ENCODE data around the gene PSMD3. TPM values are rescaled to one million over a fixed set of nuclear protein-coding genes. Genes with fewer than 3 reads are reported as not detected.

PSMD3 gene
- total and polyA plus RNA-seq, 8 donors, result 72.8 to 117 (median 96.8) TPM

- H3K27ac ChIP-seq, result no peak overlapping the region
- peaks cover 0 to 84% of the 10 kb centered on the region in 2 donors for H3K36me3 ChIP-seq
- H3K9me3 ChIP-seq, result no peaks in the 10 kb centered on the region
- intact Hi-C loops (cut with DNase I), result loop anchor here in 1 of 2 donors (10.0 kb wide), 1 partner anchor 146 kb away; the partner anchor contains the start of gene RAPGEFL1
- H3K27me3 ChIP-seq, result no peaks in the 10 kb centered on the region
- no peak for TF ChIP-seq CTCF (IDR thresholded peaks at IDR 0.05)
- peaks cover 4 to 35% of the 10 kb centered on the region in 2 donors for H3K4me1 ChIP-seq
- no peak overlapping the region for H3K4me3 ChIP-seq
- no peak for DNase-seq
- no peak for ATAC-seq
Observed at GRCh38 chr17:40028595-40028994, 48.0 kb downstream of the PSMD3 start.

GRCh38 chr17:40031706-40032105 lies 51.1 kb downstream of the PSMD3 start:
- ATAC-seq, result no peak
- intact Hi-C loops (cut with DNase I), result no loop called here
- Histone ChIP-seq H3K36me3 (peaks cover 0 to 92% of the 10 kb centered on the region in 2 donors), H3K27me3 (no peaks in the 10 kb centered on the region), H3K4me1 (peaks cover 0 to 4% of the 10 kb centered on the region in 2 donors), H3K27ac (no peak overlapping the region), H3K4me3 (no peak overlapping the region), H3K9me3 (no peaks in the 10 kb centered on the region)
- no peak for TF ChIP-seq CTCF (IDR thresholded peaks at IDR 0.05)
- DNase-seq, result no peak

- no peak overlapping the region for H3K27ac ChIP-seq
- intact Hi-C loops (cut with DNase I), result no loop called here
- H3K36me3 ChIP-seq, result peaks cover 0 to 89% of the 10 kb centered on the region in 2 donors
- H3K27me3 ChIP-seq, result no peaks in the 10 kb centered on the region
- TF ChIP-seq CTCF (IDR thresholded peaks at IDR 0.05), result no peak
- no peak overlapping the region for H3K4me3 ChIP-seq
- no peaks in the 10 kb centered on the region for H3K4me1 ChIP-seq
- no peak for ATAC-seq
- H3K9me3 ChIP-seq, result no peaks in the 10 kb centered on the region
- DNase-seq, result no peak
Observed at GRCh38 chr17:40032322-40033320, 52.0 kb downstream of the PSMD3 start.

GRCh38 chr17:40033339-40033738 lies 52.7 kb downstream of the PSMD3 start:
- H3K4me1 ChIP-seq, result peaks cover 0 to under 1% of the 10 kb centered on the region in 2 donors
- H3K27ac ChIP-seq, result no peak overlapping the region
- ATAC-seq (no peak), DNase-seq (no peak)
- intact Hi-C loops (cut with DNase I), result no loop called here
- no peak for TF ChIP-seq CTCF (IDR thresholded peaks at IDR 0.05)
- no peaks in the 10 kb centered on the region for H3K9me3 ChIP-seq
- no peaks in the 10 kb centered on the region for H3K27me3 ChIP-seq
- peaks cover 0 to 81% of the 10 kb centered on the region in 2 donors for H3K36me3 ChIP-seq
- H3K4me3 ChIP-seq, result no peak overlapping the region

- TF ChIP-seq CTCF (IDR thresholded peaks at IDR 0.05), result no peak
- DNase-seq, result no peak
- Histone ChIP-seq H3K27ac (no peak overlapping the region), H3K36me3 (peaks cover 0 to 69% of the 10 kb centered on the region in 2 donors), H3K9me3 (no peaks in the 10 kb centered on the region), H3K4me1 (peaks cover 10 to 12% of the 10 kb centered on the region in 2 donors), H3K27me3 (no peaks in the 10 kb centered on the region), H3K4me3 (no peak overlapping the region)
- intact Hi-C loops (cut with DNase I), result no loop called here
- ATAC-seq, result no peak
Observed at GRCh38 chr17:40034426-40035161, 54.0 kb downstream of the PSMD3 start.
